ENCODE results near the gene TPP1. TPM values are rescaled to one million over a fixed set of nuclear protein-coding genes. Genes with fewer than 3 reads are reported as not detected.

TPP1 gene
- total RNA-seq, 4 donors from 2014 or later: 51.3 to 97.3 (median 69.1) TPM

DNA sequence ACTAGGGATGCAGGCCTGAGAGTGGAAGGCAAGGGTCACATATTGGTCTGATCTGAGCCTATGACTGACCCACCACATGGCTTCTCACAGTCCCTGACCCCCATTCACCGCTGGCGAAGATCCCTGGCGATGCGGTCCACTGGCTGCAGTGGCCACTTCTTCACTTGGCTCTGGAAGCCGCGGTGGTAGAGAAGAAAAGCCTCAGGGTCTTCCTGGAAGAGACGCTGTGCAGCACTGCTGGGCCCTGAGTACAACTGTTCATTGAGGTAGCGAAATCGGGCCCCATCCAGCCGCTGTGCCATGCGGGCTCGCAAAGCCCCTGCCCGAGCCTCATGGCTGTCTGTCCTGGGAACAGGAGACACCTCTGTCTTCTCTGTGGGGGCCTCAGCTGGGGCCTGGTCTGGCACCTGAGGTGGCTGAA lies 18.2 kb downstream of the TPP1 start:
- peaks cover 32 to 41% of the 10 kb centered on the region in 2 donors for H3K4me1 ChIP-seq

DNA sequence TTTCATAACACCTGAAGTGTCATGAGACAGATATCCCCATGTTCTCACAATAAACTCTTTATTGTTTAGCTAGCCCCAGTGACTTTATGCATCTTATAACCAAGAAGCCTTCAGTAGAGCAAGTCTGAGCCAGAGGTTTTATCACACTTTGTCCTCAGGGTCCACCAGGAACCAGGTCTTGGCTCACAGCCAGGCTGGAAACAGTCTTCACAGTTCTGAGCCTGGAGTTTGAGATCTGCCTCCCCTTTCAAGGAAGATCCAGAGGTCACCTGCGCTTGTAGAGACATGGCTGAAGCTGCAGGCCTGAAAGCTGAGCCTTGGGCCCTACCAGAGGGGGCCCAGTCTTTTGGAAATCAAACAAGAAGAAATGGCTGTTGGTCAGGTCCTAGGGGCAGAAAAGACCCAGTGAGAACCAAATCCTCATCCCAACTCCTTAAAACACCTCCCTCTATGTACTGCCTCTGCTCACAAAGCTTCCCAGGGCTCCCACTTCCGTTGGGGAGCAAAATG lies 19.3 kb downstream of the TPP1 start:
- Histone ChIP-seq H3K27ac (no peak overlapping the region), H3K36me3 (peaks cover 27 to 29% of the 10 kb centered on the region in 2 donors), H3K9me3 (no peaks in the 10 kb centered on the region), H3K4me3 (replicated peaks in 1 of 3) (no peak overlapping the region), H3K27me3 (no peaks in the 10 kb centered on the region), H3K4me1 (peaks cover 24 to 32% of the 10 kb centered on the region in 2 donors)
- no peak for TF ChIP-seq POLR2A (IDR thresholded peaks at IDR 0.05)
- no peak for TF ChIP-seq CTCF (IDR thresholded peaks at IDR 0.05)
- WGBS, 2 donors: 97 to 100% methylated on average over 2 of the region's 2 CpGs
- DNase-seq: no peak
- intact Hi-C loops (cut with DNase I): loop anchor here (5.0 kb wide), 1 partner anchor 82 kb away; the partner anchor contains the start of gene MRPL17

More for the DNA sequence above, 18.2 kb downstream of the TPP1 start:
- intact Hi-C loops (cut with DNase I): loop anchor here (5.0 kb wide), 1 partner anchor 81 kb away; the partner anchor contains the start of gene MRPL17
- Histone ChIP-seq H3K9me3 (no peaks in the 10 kb centered on the region), H3K27ac (no peak overlapping the region), H3K27me3 (no peaks in the 10 kb centered on the region), H3K4me3 (replicated peaks in 1 of 3) (no peak overlapping the region), H3K36me3 (peaks cover 27 to 29% of the 10 kb centered on the region in 2 donors)
- no peak for TF ChIP-seq CTCF (IDR thresholded peaks at IDR 0.05)
- TF ChIP-seq POLR2A (IDR thresholded peaks at IDR 0.05): no peak
- no peak for DNase-seq
- WGBS, 2 donors: 99% methylated on average over 13 of the region's 13 CpGs

GRCh38 chr11:6599449-6599848 lies 19.8 kb downstream of the TPP1 start:
- intact Hi-C loops (cut with DNase I): no loop called here
- 85 to 96% methylated on average over 1 of the region's 1 CpG for WGBS, 2 donors
- H3K4me3 ChIP-seq (replicated peaks in 1 of 3): no peak overlapping the region
- DNase-seq: no peak
- no peak overlapping the region for H3K27ac ChIP-seq
- H3K27me3 ChIP-seq: no peaks in the 10 kb centered on the region
- no peaks in the 10 kb centered on the region for H3K9me3 ChIP-seq
- peaks cover 27 to 29% of the 10 kb centered on the region in 2 donors for H3K36me3 ChIP-seq
- TF ChIP-seq POLR2A (IDR thresholded peaks at IDR 0.05) (no peak), CTCF (IDR thresholded peaks at IDR 0.05) (no peak)
- H3K4me1 ChIP-seq: peaks cover 19 to 29% of the 10 kb centered on the region in 2 donors

- H3K36me3 ChIP-seq: peaks cover 27 to 29% of the 10 kb centered on the region in 2 donors
- no peak for DNase-seq
- no peak for TF ChIP-seq CTCF (IDR thresholded peaks at IDR 0.05)
- no peak for TF ChIP-seq POLR2A (IDR thresholded peaks at IDR 0.05)
- WGBS, 2 donors: 92 to 96% methylated on average over 3 of the region's 3 CpGs
- H3K27me3 ChIP-seq: no peaks in the 10 kb centered on the region
- H3K4me1 ChIP-seq: peaks cover 19 to 29% of the 10 kb centered on the region in 2 donors
- intact Hi-C loops (cut with DNase I): no loop called here
- H3K27ac ChIP-seq: peak overlapping the region in 1 of 3 donors; percentile 52
- H3K4me3 ChIP-seq (replicated peaks in 1 of 3): no peak overlapping the region
- H3K9me3 ChIP-seq: no peaks in the 10 kb centered on the region
Measured at GRCh38 chr11:6598555-6598954, 20.7 kb downstream of the TPP1 start.

DNA sequence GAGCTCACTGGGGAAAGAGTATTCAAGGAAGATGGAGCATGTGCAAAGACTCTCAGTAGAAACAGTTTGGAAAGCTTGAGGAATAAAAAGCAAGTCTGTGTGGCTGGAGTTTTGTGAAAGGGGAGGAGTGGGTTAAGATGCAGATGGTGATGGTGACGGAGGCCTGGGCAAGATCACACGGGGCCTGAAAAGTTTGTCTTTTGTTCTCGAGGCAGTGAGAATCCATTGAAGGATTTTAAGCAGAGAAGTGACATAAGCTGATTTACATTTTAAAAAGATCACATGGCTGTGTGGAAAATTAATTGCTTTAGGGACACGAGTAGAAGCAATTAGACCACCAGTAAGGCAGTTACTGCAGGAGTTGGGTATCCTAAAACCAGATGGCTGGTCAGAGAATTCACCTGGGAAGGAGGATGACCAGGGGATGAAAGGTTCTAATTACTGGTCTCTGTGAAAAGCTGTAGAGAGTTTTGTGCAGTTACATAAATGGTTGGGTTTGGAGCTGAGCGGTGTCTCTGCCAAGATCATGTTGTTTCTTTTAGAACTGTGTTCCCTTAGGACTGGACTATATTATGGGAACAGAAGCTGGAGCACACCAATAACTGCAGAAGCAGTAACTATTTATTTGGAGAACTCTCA lies 22.9 kb downstream of the TPP1 start:
- peaks cover 25 to 27% of the 10 kb centered on the region in 2 donors for H3K36me3 ChIP-seq
- no peaks in the 10 kb centered on the region for H3K27me3 ChIP-seq
- TF ChIP-seq POLR2A (IDR thresholded peaks at IDR 0.05) (no peak), CTCF (IDR thresholded peaks at IDR 0.05) (no peak)
- WGBS, 2 donors: 58 to 64% methylated on average over 5 of the region's 5 CpGs
- peaks cover 8 to 15% of the 10 kb centered on the region in 2 donors for H3K4me1 ChIP-seq
- H3K4me3 ChIP-seq (replicated peaks in 1 of 3): no peak overlapping the region
- intact Hi-C loops (cut with DNase I): no loop called here
- no peaks in the 10 kb centered on the region for H3K9me3 ChIP-seq
- DNase-seq: no peak
- H3K27ac ChIP-seq: peak overlapping the region; percentile 30 to 73 (median 65)

All from thyroid gland (tissue), 4 donors.